ENCODE results near the gene RAD51B. TPM values are rescaled to one million over a fixed set of nuclear protein-coding genes. Genes with fewer than 3 reads are reported as not detected.
"Not testable (repeated sequence)": the region's sequence is repeated elsewhere in the genome, so short reads cannot be mapped to it uniquely, and the experiment has no call there.

Gene RAD51B
- total RNA-seq, 1 donor from 2014 or later = 38.6 TPM

GRCh38 chr14:68293404-68293803 is 473.8 kb downstream of the RAD51B start:
- peak overlapping the region; percentile 6 for H3K27ac ChIP-seq (ENCODE audit: low read depth, low read length)
- no peaks in the 10 kb centered on the region for H3K27me3 ChIP-seq (ENCODE audit: control insufficient read depth in 3 of 3, insufficient read depth in 3 of 3, low read length in 3 of 3)
- H3K4me1 ChIP-seq (ENCODE audit: control insufficient read depth in 3 of 3, insufficient read depth in 3 of 3, low read length in 3 of 3) = peaks cover 18 to 28% (median 27%) of the 10 kb centered on the region in 3 donors
- no peaks in the 10 kb centered on the region for H3K36me3 ChIP-seq (ENCODE audit: control insufficient read depth in 3 of 3, insufficient read depth in 3 of 3, low read length in 3 of 3)
- no peak overlapping the region for H3K4me3 ChIP-seq (ENCODE audit: low read length in 3 of 3)
- no peak overlapping the region for H3K9ac ChIP-seq (ENCODE audit: low read depth in 1 of 3, low read length in 3 of 3)
- H3K9me3 ChIP-seq (ENCODE audit: control insufficient read depth in 3 of 3, low read length in 3 of 3) = no peaks in the 10 kb centered on the region

- no peak overlapping the region for H3K4me3 ChIP-seq (ENCODE audit: low read length in 3 of 3)
- peaks cover 18 to 28% (median 27%) of the 10 kb centered on the region in 3 donors for H3K4me1 ChIP-seq (ENCODE audit: control insufficient read depth in 3 of 3, insufficient read depth in 3 of 3, low read length in 3 of 3)
- no peaks in the 10 kb centered on the region for H3K9me3 ChIP-seq (ENCODE audit: control insufficient read depth in 3 of 3, low read length in 3 of 3)
- no peaks in the 10 kb centered on the region for H3K36me3 ChIP-seq (ENCODE audit: control insufficient read depth in 3 of 3, insufficient read depth in 3 of 3, low read length in 3 of 3)
- no peaks in the 10 kb centered on the region for H3K27me3 ChIP-seq (ENCODE audit: control insufficient read depth in 3 of 3, insufficient read depth in 3 of 3, low read length in 3 of 3)
- peak overlapping the region; percentile 55 for H3K27ac ChIP-seq (ENCODE audit: low read depth, low read length)
- peak overlapping the region in 1 of 3 donors; percentile 57 for H3K9ac ChIP-seq (ENCODE audit: low read depth in 1 of 3, low read length in 3 of 3)
Measured at GRCh38 chr14:68295316-68295816, 475.8 kb downstream of the RAD51B start.

GRCh38 chr14:68297039-68297438 is 477.5 kb downstream of the RAD51B start:
- no peaks in the 10 kb centered on the region for H3K36me3 ChIP-seq (ENCODE audit: control insufficient read depth in 3 of 3, insufficient read depth in 3 of 3, low read length in 3 of 3)

GRCh38 chr14:68297876-68298468 is 478.4 kb downstream of the RAD51B start:
- H3K36me3 ChIP-seq (ENCODE audit: control insufficient read depth in 3 of 3, insufficient read depth in 3 of 3, low read length in 3 of 3) = no peaks in the 10 kb centered on the region
- H3K4me3 ChIP-seq (ENCODE audit: low read length in 3 of 3) = no peak overlapping the region
- H3K27me3 ChIP-seq (ENCODE audit: control insufficient read depth in 3 of 3, insufficient read depth in 3 of 3, low read length in 3 of 3) = no peaks in the 10 kb centered on the region
- H3K9ac ChIP-seq (ENCODE audit: low read depth in 1 of 3, low read length in 3 of 3) = no peak overlapping the region
- H3K4me1 ChIP-seq (ENCODE audit: control insufficient read depth in 3 of 3, insufficient read depth in 3 of 3, low read length in 3 of 3) = peaks cover 12 to 16% (median 14%) of the 10 kb centered on the region in 3 donors
- H3K9me3 ChIP-seq (ENCODE audit: control insufficient read depth in 3 of 3, low read length in 3 of 3) = no peaks in the 10 kb centered on the region
- H3K27ac ChIP-seq (ENCODE audit: low read depth, low read length) = no peak overlapping the region

More at GRCh38 chr14:68297039-68297438, 477.5 kb downstream of the RAD51B start:
- H3K4me3 ChIP-seq (ENCODE audit: low read length in 3 of 3) = no peak overlapping the region
- peaks cover 13 to 22% (median 20%) of the 10 kb centered on the region in 3 donors for H3K4me1 ChIP-seq (ENCODE audit: control insufficient read depth in 3 of 3, insufficient read depth in 3 of 3, low read length in 3 of 3)
- H3K9ac ChIP-seq (ENCODE audit: low read depth in 1 of 3, low read length in 3 of 3) = no peak overlapping the region
- H3K27me3 ChIP-seq (ENCODE audit: control insufficient read depth in 3 of 3, insufficient read depth in 3 of 3, low read length in 3 of 3) = no peaks in the 10 kb centered on the region
- no peaks in the 10 kb centered on the region for H3K9me3 ChIP-seq (ENCODE audit: control insufficient read depth in 3 of 3, low read length in 3 of 3)
- no peak overlapping the region for H3K27ac ChIP-seq (ENCODE audit: low read depth, low read length)

- Histone ChIP-seq H3K36me3 (ENCODE audit: control insufficient read depth in 3 of 3, insufficient read depth in 3 of 3, low read length in 3 of 3) (no peaks in the 10 kb centered on the region), H3K9ac (ENCODE audit: low read depth in 1 of 3, low read length in 3 of 3) (no peak overlapping the region), H3K4me3 (ENCODE audit: low read length in 3 of 3) (no peak overlapping the region), H3K27me3 (ENCODE audit: control insufficient read depth in 3 of 3, insufficient read depth in 3 of 3, low read length in 3 of 3) (no peaks in the 10 kb centered on the region), H3K9me3 (ENCODE audit: control insufficient read depth in 3 of 3, low read length in 3 of 3) (no peaks in the 10 kb centered on the region), H3K27ac (ENCODE audit: low read depth, low read length) (no peak overlapping the region), H3K4me1 (ENCODE audit: control insufficient read depth in 3 of 3, insufficient read depth in 3 of 3, low read length in 3 of 3) (peaks cover 4 to 9% (median 4%) of the 10 kb centered on the region in 3 donors)
Measured at GRCh38 chr14:68300608-68301007, 481.0 kb downstream of the RAD51B start.

GRCh38 chr14:68301219-68301618 is 481.6 kb downstream of the RAD51B start:
- H3K9ac ChIP-seq (ENCODE audit: low read depth in 1 of 3, low read length in 3 of 3) = no peak overlapping the region
- no peaks in the 10 kb centered on the region for H3K36me3 ChIP-seq (ENCODE audit: control insufficient read depth in 3 of 3, insufficient read depth in 3 of 3, low read length in 3 of 3)
- H3K27me3 ChIP-seq (ENCODE audit: control insufficient read depth in 3 of 3, insufficient read depth in 3 of 3, low read length in 3 of 3) = no peaks in the 10 kb centered on the region
- H3K4me1 ChIP-seq (ENCODE audit: control insufficient read depth in 3 of 3, insufficient read depth in 3 of 3, low read length in 3 of 3) = peaks cover 0 to 4% (median 0%) of the 10 kb centered on the region in 3 donors
- H3K4me3 ChIP-seq (ENCODE audit: low read length in 3 of 3) = no peak overlapping the region
- no peaks in the 10 kb centered on the region for H3K9me3 ChIP-seq (ENCODE audit: control insufficient read depth in 3 of 3, low read length in 3 of 3)
- H3K27ac ChIP-seq (ENCODE audit: low read depth, low read length) = no peak overlapping the region

- H3K4me1 ChIP-seq (ENCODE audit: control insufficient read depth in 3 of 3, insufficient read depth in 3 of 3, low read length in 3 of 3); H3K9me3 ChIP-seq (ENCODE audit: control insufficient read depth in 3 of 3, low read length in 3 of 3); H3K9ac ChIP-seq (ENCODE audit: low read depth in 1 of 3, low read length in 3 of 3); H3K4me3 ChIP-seq (ENCODE audit: low read length in 3 of 3); H3K27ac ChIP-seq (ENCODE audit: low read depth, low read length); H3K36me3 ChIP-seq (ENCODE audit: control insufficient read depth in 3 of 3, insufficient read depth in 3 of 3, low read length in 3 of 3); H3K27me3 ChIP-seq (ENCODE audit: control insufficient read depth in 3 of 3, insufficient read depth in 3 of 3, low read length in 3 of 3): not testable (repeated sequence)
Measured at GRCh38 chr14:68302938-68303337, 483.4 kb downstream of the RAD51B start.

- Histone ChIP-seq H3K27ac (ENCODE audit: low read depth, low read length) (no peak overlapping the region), H3K9me3 (ENCODE audit: control insufficient read depth in 3 of 3, low read length in 3 of 3) (no peaks in the 10 kb centered on the region), H3K4me3 (ENCODE audit: low read length in 3 of 3) (no peak overlapping the region), H3K9ac (ENCODE audit: low read depth in 1 of 3, low read length in 3 of 3) (no peak overlapping the region), H3K4me1 (ENCODE audit: control insufficient read depth in 3 of 3, insufficient read depth in 3 of 3, low read length in 3 of 3) (peaks cover 7 to 19% (median 11%) of the 10 kb centered on the region in 3 donors), H3K36me3 (ENCODE audit: control insufficient read depth in 3 of 3, insufficient read depth in 3 of 3, low read length in 3 of 3) (no peaks in the 10 kb centered on the region), H3K27me3 (ENCODE audit: control insufficient read depth in 3 of 3, insufficient read depth in 3 of 3, low read length in 3 of 3) (no peaks in the 10 kb centered on the region)
Measured at GRCh38 chr14:68305738-68306137, 486.2 kb downstream of the RAD51B start.

GRCh38 chr14:68306265-68306933 is 486.8 kb downstream of the RAD51B start:
- peak overlapping the region; percentile 50 for H3K27ac ChIP-seq (ENCODE audit: low read depth, low read length)
- no peaks in the 10 kb centered on the region for H3K36me3 ChIP-seq (ENCODE audit: control insufficient read depth in 3 of 3, insufficient read depth in 3 of 3, low read length in 3 of 3)
- H3K9ac ChIP-seq (ENCODE audit: low read depth in 1 of 3, low read length in 3 of 3) = no peak overlapping the region
- H3K27me3 ChIP-seq (ENCODE audit: control insufficient read depth in 3 of 3, insufficient read depth in 3 of 3, low read length in 3 of 3) = no peaks in the 10 kb centered on the region
- no peaks in the 10 kb centered on the region for H3K9me3 ChIP-seq (ENCODE audit: control insufficient read depth in 3 of 3, low read length in 3 of 3)
- peaks cover 7 to 19% (median 11%) of the 10 kb centered on the region in 3 donors for H3K4me1 ChIP-seq (ENCODE audit: control insufficient read depth in 3 of 3, insufficient read depth in 3 of 3, low read length in 3 of 3)
- no peak overlapping the region for H3K4me3 ChIP-seq (ENCODE audit: low read length in 3 of 3)
